K562 (cell line): ENCODE results near the gene ALDH18A1. TPM values are rescaled to one million over a fixed set of nuclear protein-coding genes. Genes with fewer than 3 reads are reported as not detected.
A peak's percentile ranks its signal among the peaks of the same experiment; 100 is the strongest.

Source experiments
- ATAC-seq: fragments of 200-7000 bp; cut with Tn5 transposase; 3 replicates; pipeline ENCODE4 v1.9.1; 2020; ENCODE audit warnings: moderate library complexity
- BruUV-seq: library from RNA; stranded (reverse); fragments of 400-500 nt; replicated peaks from 2 replicates; lab custom pipeline; 2021; lab: Mats Ljungman, UMichigan
- CTCF ChIA-PET: fragments of 300-600 bp; formaldehyde crosslinking; extraction: SDS; loops from one replicate; lab custom pipeline; 2021; ENCODE audit warnings: low intra/inter-chr PET ratio; lab: Yijun Ruan, JAX
- POLR2A ChIA-PET: fragments of 300-600, 350-650 bp; sonication (Branson Sonifier 250); formaldehyde crosslinking; extraction: SDS; loops from one replicate; lab custom pipeline; 2021; ENCODE audit warnings: antibody characterized with exemption, inconsistent platforms; lab: Yijun Ruan, JAX
- DNase-seq, 4 experiments: peaks; one replicate each; pipeline versions ENCODE4 v3.0.0 to v3.0.0-alpha.2; 2011 to 2018; ENCODE audit warnings: low spot score in 3 of 4, mixed read lengths in 3 of 4; ENCODE audit errors: extremely low read depth in 1 of 4
- FAIRE-seq: peaks from 2 replicates; lab custom pipeline; 2011; peaks lifted over from hg19 to GRCh38; lab: Jason Lieb, UNC
- H2AFZ ChIP-seq: 2 replicates; pipeline ENCODE4 v1.6.0; 2011; ENCODE audit warnings: low read depth, low read length, control low read depth, inconsistent platforms
- H3K27ac ChIP-seq: fragments of 200-600 bp; 3 replicates; pipeline ENCODE4 v1.8.0; 2011; ENCODE audit warnings: low read depth, mild to moderate bottlenecking, control low read depth, inconsistent platforms, low read length, moderate library complexity, mixed read lengths; ENCODE audit errors: extremely low read depth
- H3K27me3 ChIP-seq, 2 experiments: fragments of 300-600 bp in 1 of 2; 2 replicates in 1 of 2; 3 replicates in 1 of 2; pipeline versions ENCODE4 v1.6.0 to v1.8.0; 2011; ENCODE audit warnings: inconsistent platforms in 2 of 2, low read length in 2 of 2, mild to moderate bottlenecking in 1 of 2, mixed read lengths in 1 of 2, moderate library complexity in 1 of 2; ENCODE audit not compliant: control insufficient read depth in 2 of 2, insufficient read depth in 2 of 2
- H3K36me3 ChIP-seq: fragments of 300-600 bp; 3 replicates; pipeline ENCODE4 v1.8.0; 2011; ENCODE audit warnings: mild to moderate bottlenecking, low read length, inconsistent platforms; ENCODE audit not compliant: control insufficient read depth, insufficient read depth
- H3K4me1 ChIP-seq, 2 experiments: fragments of 200-600 bp in 1 of 2; replicated peaks in 1 of 2; 2 replicates in 1 of 2; 3 replicates in 1 of 2; pipeline versions ENCODE4 v1.5.1 to v1.8.0; 2011; ENCODE audit warnings: inconsistent platforms in 2 of 2, low read length in 2 of 2, mild to moderate bottlenecking in 1 of 2, mixed read lengths in 1 of 2, moderate library complexity in 1 of 2; ENCODE audit not compliant: control insufficient read depth in 2 of 2, insufficient read depth in 2 of 2
- H3K4me2 ChIP-seq: 2 replicates; pipeline ENCODE4 v1.6.1; 2011; ENCODE audit warnings: low read length, control low read depth, inconsistent platforms, mixed read lengths; ENCODE audit not compliant: insufficient read depth
- H3K4me3 ChIP-seq: fragments of 200-600 bp; sonication (generic), shearing (Covaris generic); 2 replicates; pipeline ENCODE4 v1.5.1; 2016; ENCODE audit warnings: control low read depth, inconsistent platforms
- H3K79me2 ChIP-seq: fragments of 200-600 bp; 3 replicates; pipeline ENCODE4 v1.8.0; 2011; ENCODE audit warnings: low read length, inconsistent platforms; ENCODE audit not compliant: control insufficient read depth, insufficient read depth
- H3K9ac ChIP-seq, 2 experiments: 2 replicates each; pipeline versions ENCODE4 v1.6.0 to v1.6.1; 2011; ENCODE audit warnings: low read depth in 2 of 2, low read length in 2 of 2, control low read depth in 1 of 2, inconsistent platforms in 1 of 2, mild to moderate bottlenecking in 1 of 2, mixed read lengths in 1 of 2; ENCODE audit not compliant: insufficient read depth in 1 of 2
- H3K9me1 ChIP-seq: one replicate; pipeline ENCODE4 v1.6.0; 2011; ENCODE audit warnings: inconsistent platforms, mild to moderate bottlenecking, low read length, moderate library complexity; ENCODE audit not compliant: control insufficient read depth, insufficient read depth
- H3K9me3 ChIP-seq: replicated peaks from 2 replicates; pipeline ENCODE4 v1.5.1; 2011; ENCODE audit warnings: low read depth, low read length, inconsistent platforms; ENCODE audit not compliant: control insufficient read depth, insufficient read depth
- H4K20me1 ChIP-seq: replicated peaks from 2 replicates; pipeline ENCODE4 v1.6.1; 2011; ENCODE audit warnings: low read length, inconsistent platforms, mixed read lengths; ENCODE audit not compliant: control insufficient read depth, insufficient read depth
- CBFB ChIP-seq: sonication (generic); formaldehyde crosslinking; IDR thresholded peaks from 2 replicates; pipeline ENCODE4 v1.4.0; 2020; ENCODE audit warnings: mild to moderate bottlenecking, missing genetic modification reagents
- EZH2 ChIP-seq: IDR thresholded peaks from 2 replicates; pipeline ENCODE4 v1.6.1; 2012; ENCODE audit warnings: low read depth, mild to moderate bottlenecking, inconsistent platforms, low read length, borderline replicate concordance
- JUND ChIP-seq, 2 experiments: IDR thresholded peaks; 2 replicates in 1 of 2; 3 replicates in 1 of 2; pipeline ENCODE4 v1.6.1; 2011; ENCODE audit warnings: borderline replicate concordance in 2 of 2, low read depth in 2 of 2, low read length in 2 of 2, improper control_type of control experiment in 1 of 2, missing biosample characterization in 1 of 2, missing genetic modification characterization in 1 of 2, missing genetic modification reagents in 1 of 2
- KDM5B ChIP-seq: fragments of 200-600 bp; sonication (generic); IDR thresholded peaks from 2 replicates; pipeline ENCODE4 v1.6.1; 2012; ENCODE audit warnings: low read depth, mild to moderate bottlenecking, moderate library complexity, low read length, control low read depth, inconsistent platforms; ENCODE audit not compliant: insufficient replicate concordance
- MEIS2 ChIP-seq: fragments of 450-650 bp; IDR thresholded peaks from 2 replicates; pipeline ENCODE4 v1.6.1; 2014; ENCODE audit warnings: mild to moderate bottlenecking; ENCODE audit not compliant: partially characterized antibody
- NR1H2 ChIP-seq: sonication (generic); formaldehyde crosslinking; IDR thresholded peaks from 2 replicates; pipeline ENCODE4 v1.4.0; 2020; ENCODE audit warnings: mild to moderate bottlenecking, missing genetic modification reagents
- PHB2 ChIP-seq: fragments of 450-650 bp; IDR thresholded peaks from 2 replicates; pipeline ENCODE4 v1.6.1; 2017; ENCODE audit warnings: low read depth
- SLC30A9 ChIP-seq: fragments of 250-450 bp; sonication (Bioruptor Pico); IDR thresholded peaks from 2 replicates; pipeline ENCODE4 v1.8.0; 2022; ENCODE audit warnings: mild to moderate bottlenecking, moderate library complexity
- STAT5B ChIP-seq: fragments of 250-450 bp; sonication (Bioruptor Pico); IDR thresholded peaks from 2 replicates; pipeline ENCODE4 v1.8.0; 2021; ENCODE audit warnings: mild to moderate bottlenecking, inconsistent platforms
- TBP ChIP-seq: optimal IDR thresholded peaks from 2 replicates; pipeline ENCODE3; 2011; ENCODE audit warnings: low read depth, low read length, improper control_type of control experiment
- ZNF778 ChIP-seq: fragments of 450-650 bp; formaldehyde crosslinking; IDR thresholded peaks from 2 replicates; pipeline ENCODE4 v1.4.0; 2020; ENCODE audit warnings: mild to moderate bottlenecking, moderate library complexity
- WGBS: fragments of 100-300 bp; shearing (Covaris generic); methylation state at CpG from one replicate; pipeline ENCODE4 v1.1.6; 2016; ENCODE audit warnings: low coverage, mixed read lengths; ENCODE audit not compliant: insufficient coverage; ENCODE audit errors: missing lambda C conversion rate; 5-methylcytosine and 5-hydroxymethylcytosine counted together
- in situ Hi-C: fragments of 300-500 bp; cut with MboI; formaldehyde crosslinking; loops from 4 replicates; pipeline ENCODE4 v1.15.0; 2018; ENCODE audit warnings: inconsistent platforms, mixed read lengths
- intact Hi-C: fragments of 100-400 bp; cut with micrococcal nuclease; formaldehyde crosslinking; loops from 2 replicates; pipeline ENCODE4 v1.14.2; 2022
- polyA plus RNA-seq, 8 experiments: library from polyadenylated mRNA; depleted of rRNA in 4 of 8; stranded (reverse) in 5 of 8; unstranded in 3 of 8; fragments of >200 nt; fragmentation: Nextera tagmentation in 2 of 8; fragmentation: Illumina TruSeq in 1 of 8; extraction: Ambion mirVana in 2 of 8; extraction: Trizol in 1 of 8; gene quantifications; 2 replicates each; pipeline versions ENCODE4 v1.2.1 to v1.2.3, GENCODE V29; 2011 to 2014; ENCODE audit warnings: inconsistent platforms in 1 of 8, missing spikeins in 1 of 8
- total RNA-seq, 7 experiments: library from RNA; depleted of rRNA in 6 of 7; stranded (reverse); fragments of >200 nt in 6 of 7; fragmentation: Illumina TruSeq in 2 of 7; extraction: Trizol in 2 of 7; gene quantifications; 2 replicates each; pipeline versions ENCODE4 v1.2.1 to v1.2.3, GENCODE V29; 2011 to 2021; ENCODE audit warnings: low replicate concordance in 1 of 7
- TF ChIP-seq, protein P1 (sequence below), 2 experiments: fragments of 450-650 bp; formaldehyde crosslinking in 1 of 2; IDR thresholded peaks; 2 replicates each; pipeline versions ENCODE4 v1.4.0 to v1.6.1; 2014 to 2020; ENCODE audit warnings: mild to moderate bottlenecking in 2 of 2, borderline replicate concordance in 1 of 2, low read depth in 1 of 2
- TF ChIP-seq, protein P2 (sequence below): fragments of 250-450 bp; sonication (Bioruptor Pico); IDR thresholded peaks from 2 replicates; pipeline ENCODE4 v1.5.0; 2020; ENCODE audit warnings: mild to moderate bottlenecking

The ALDH18A1 gene
- total and polyA plus RNA-seq, 9 of the 15 experiments (the other 6 are each of a cell fraction or from before 2014, with no cell fraction given): 12.0 to 83.3 (median 43.8) TPM

DNA sequence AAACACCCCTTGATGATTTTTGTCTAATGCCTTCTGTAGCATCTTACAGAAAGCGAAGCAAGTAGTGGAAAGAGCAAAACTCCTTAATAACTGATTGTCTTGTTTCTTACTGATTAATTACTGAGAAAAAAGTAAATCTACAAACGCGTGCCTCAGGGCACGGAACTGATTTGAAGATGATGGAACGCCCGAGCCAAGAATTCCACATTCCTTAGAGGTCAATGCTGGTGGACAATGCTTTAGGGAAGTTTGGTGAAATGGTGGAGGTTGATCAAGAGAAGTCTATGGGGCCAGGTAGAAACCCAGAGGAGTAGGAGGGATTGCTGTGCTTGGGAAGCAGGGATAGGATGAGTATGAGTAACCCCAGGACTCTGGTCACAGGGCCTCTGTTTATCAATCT lies 90.4 kb downstream of the ALDH18A1 start:
- peaks cover 2 to 4% of the 10 kb centered on the region in 2 experiments; a peak in 2 of 5 replicates for H3K4me1 ChIP-seq
- H3K27me3 ChIP-seq: no peaks in the 10 kb centered on the region
- intact Hi-C loops (no loop called here), in situ Hi-C loops (no loop called here)
- H3K9me3 ChIP-seq: no peaks in the 10 kb centered on the region; the same call in 1 of the 2 replicates
- ChIA-PET CTCF (no interaction called here), POLR2A (no interaction called here)
- no peaks in the 10 kb centered on the region for H3K79me2 ChIP-seq
- no peak for FAIRE-seq
- 0 out of 2 replicates have a peak overlapping the region, but pooled peaks have one; percentile 17 for H2AFZ ChIP-seq
- H3K36me3 ChIP-seq: no peaks in the 10 kb centered on the region
- 90% methylated on average over 5 of the region's 6 CpGs for WGBS
- no peak overlapping the region for H3K4me3 ChIP-seq
- no peak overlapping the region for H3K4me2 ChIP-seq
- no peak for DNase-seq
- no peaks in the 10 kb centered on the region for H4K20me1 ChIP-seq
- ATAC-seq: no peak
- no TSS peak for BruUV-seq
- no peaks in the 10 kb centered on the region for H3K9me1 ChIP-seq
- no peak overlapping the region for H3K9ac ChIP-seq
- no peak overlapping the region for H3K27ac ChIP-seq
- TF ChIP-seq STAT5B (CRISPR knock-in tag): no peak
- no peak for TF ChIP-seq PHB2
- TF ChIP-seq, protein P1, sequence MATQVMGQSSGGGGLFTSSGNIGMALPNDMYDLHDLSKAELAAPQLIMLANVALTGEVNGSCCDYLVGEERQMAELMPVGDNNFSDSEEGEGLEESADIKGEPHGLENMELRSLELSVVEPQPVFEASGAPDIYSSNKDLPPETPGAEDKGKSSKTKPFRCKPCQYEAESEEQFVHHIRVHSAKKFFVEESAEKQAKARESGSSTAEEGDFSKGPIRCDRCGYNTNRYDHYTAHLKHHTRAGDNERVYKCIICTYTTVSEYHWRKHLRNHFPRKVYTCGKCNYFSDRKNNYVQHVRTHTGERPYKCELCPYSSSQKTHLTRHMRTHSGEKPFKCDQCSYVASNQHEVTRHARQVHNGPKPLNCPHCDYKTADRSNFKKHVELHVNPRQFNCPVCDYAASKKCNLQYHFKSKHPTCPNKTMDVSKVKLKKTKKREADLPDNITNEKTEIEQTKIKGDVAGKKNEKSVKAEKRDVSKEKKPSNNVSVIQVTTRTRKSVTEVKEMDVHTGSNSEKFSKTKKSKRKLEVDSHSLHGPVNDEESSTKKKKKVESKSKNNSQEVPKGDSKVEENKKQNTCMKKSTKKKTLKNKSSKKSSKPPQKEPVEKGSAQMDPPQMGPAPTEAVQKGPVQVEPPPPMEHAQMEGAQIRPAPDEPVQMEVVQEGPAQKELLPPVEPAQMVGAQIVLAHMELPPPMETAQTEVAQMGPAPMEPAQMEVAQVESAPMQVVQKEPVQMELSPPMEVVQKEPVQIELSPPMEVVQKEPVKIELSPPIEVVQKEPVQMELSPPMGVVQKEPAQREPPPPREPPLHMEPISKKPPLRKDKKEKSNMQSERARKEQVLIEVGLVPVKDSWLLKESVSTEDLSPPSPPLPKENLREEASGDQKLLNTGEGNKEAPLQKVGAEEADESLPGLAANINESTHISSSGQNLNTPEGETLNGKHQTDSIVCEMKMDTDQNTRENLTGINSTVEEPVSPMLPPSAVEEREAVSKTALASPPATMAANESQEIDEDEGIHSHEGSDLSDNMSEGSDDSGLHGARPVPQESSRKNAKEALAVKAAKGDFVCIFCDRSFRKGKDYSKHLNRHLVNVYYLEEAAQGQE (IDR thresholded peaks at IDR 0.05; ENCODE audit: borderline replicate concordance): no peak
- TF ChIP-seq, protein P1 (CRISPR knock-in tag; IDR thresholded peaks at IDR 0.05; ENCODE audit: low read depth): no peak
- no peak for TF ChIP-seq CBFB (CRISPR knock-in tag)
- no peak for TF ChIP-seq SLC30A9
- no peak for TF ChIP-seq JUND (IDR thresholded peaks at IDR 0.05; ENCODE audit: borderline replicate concordance, low read depth, low read length)
- no peak for TF ChIP-seq JUND (tag; IDR thresholded peaks at IDR 0.05; ENCODE audit: borderline replicate concordance, low read depth, low read length)
- TF ChIP-seq TBP: no peak
- TF ChIP-seq ZNF778 (CRISPR knock-in tag): no peak
- TF ChIP-seq MEIS2: no peak
- TF ChIP-seq NR1H2 (CRISPR knock-in tag): no peak
- TF ChIP-seq, protein P2, sequence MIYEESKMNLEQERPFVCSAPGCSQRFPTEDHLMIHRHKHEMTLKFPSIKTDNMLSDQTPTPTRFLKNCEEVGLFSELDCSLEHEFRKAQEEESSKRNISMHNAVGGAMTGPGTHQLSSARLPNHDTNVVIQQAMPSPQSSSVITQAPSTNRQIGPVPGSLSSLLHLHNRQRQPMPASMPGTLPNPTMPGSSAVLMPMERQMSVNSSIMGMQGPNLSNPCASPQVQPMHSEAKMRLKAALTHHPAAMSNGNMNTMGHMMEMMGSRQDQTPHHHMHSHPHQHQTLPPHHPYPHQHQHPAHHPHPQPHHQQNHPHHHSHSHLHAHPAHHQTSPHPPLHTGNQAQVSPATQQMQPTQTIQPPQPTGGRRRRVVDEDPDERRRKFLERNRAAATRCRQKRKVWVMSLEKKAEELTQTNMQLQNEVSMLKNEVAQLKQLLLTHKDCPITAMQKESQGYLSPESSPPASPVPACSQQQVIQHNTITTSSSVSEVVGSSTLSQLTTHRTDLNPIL (CRISPR knock-in tag): no peak
- TF ChIP-seq EZH2: no peak
- TF ChIP-seq KDM5B: no peak
